H1 (cell line): ENCODE measurements around the gene FHL5. TPM values are rescaled to one million over a fixed set of nuclear protein-coding genes. Genes with fewer than 3 reads are reported as not detected.
"Not testable (repeated sequence)": the region's sequence is repeated elsewhere in the genome, so short reads cannot be mapped to it uniquely, and the experiment has no call there.

Experiments
- CTCF ChIA-PET: fragments of 300-600 bp; sonication (Branson Sonifier 250); formaldehyde crosslinking; loops from one replicate; lab custom pipeline; 2021; ENCODE audit not compliant: partially characterized antibody; lab: Charles Lee
- POLR2A ChIA-PET: fragments of 300-600 bp; sonication (Branson Sonifier 250); formaldehyde crosslinking; loops from one replicate; lab custom pipeline; 2021; ENCODE audit warnings: inconsistent platforms; ENCODE audit not compliant: partially characterized antibody; lab: Charles Lee
- DNase-seq, 2 experiments: peaks; one replicate each; pipeline versions ENCODE4 v3.0.0 to v3.0.0-alpha.2; 2010 to 2022; ENCODE audit warnings: low spot score in 2 of 2, low read depth in 1 of 2, mixed read lengths in 1 of 2
- FAIRE-seq: peaks from 2 replicates; lab custom pipeline; 2011; peaks lifted over from hg19 to GRCh38; lab: Jason Lieb, UNC
- H2AFZ ChIP-seq: 2 replicates; pipeline ENCODE4 v1.8.1; 2012; ENCODE audit warnings: low read length, inconsistent platforms
- H2AK5ac ChIP-seq: 2 replicates; pipeline ENCODE4 v1.6.1; 2013; ENCODE audit warnings: low read depth, low read length
- H2BK120ac ChIP-seq: replicated peaks from 2 replicates; pipeline ENCODE3; 2013; ENCODE audit warnings: low read depth, low read length, inconsistent platforms
- H2BK12ac ChIP-seq: 2 replicates; pipeline ENCODE4 v1.6.1; 2013; ENCODE audit warnings: low read depth, low read length
- H2BK15ac ChIP-seq: 2 replicates; pipeline ENCODE4 v1.6.1; 2013; ENCODE audit warnings: low read length
- H2BK20ac ChIP-seq: 2 replicates; pipeline ENCODE4 v1.6.1; 2013; ENCODE audit warnings: low read length
- H2BK5ac ChIP-seq: 2 replicates; pipeline ENCODE4 v1.6.1; 2013; ENCODE audit warnings: low read depth, low read length
- H3K14ac ChIP-seq: 2 replicates; pipeline ENCODE4 v1.6.1; 2013; ENCODE audit warnings: inconsistent platforms; ENCODE audit not compliant: insufficient read length
- H3K18ac ChIP-seq: 2 replicates; pipeline ENCODE4 v1.6.1; 2013; ENCODE audit warnings: low read length; ENCODE audit errors: extremely low read depth
- H3K23ac ChIP-seq: 2 replicates; pipeline ENCODE4 v1.6.1; 2013; ENCODE audit warnings: inconsistent platforms; ENCODE audit not compliant: insufficient read length
- H3K23me2 ChIP-seq: 2 replicates; pipeline ENCODE4 v1.6.1; 2013; ENCODE audit warnings: low read depth, low read length
- H3K27ac ChIP-seq: 2 replicates; pipeline ENCODE4 v1.6.1; 2011; ENCODE audit warnings: low read depth, low read length, inconsistent platforms
- H3K27me3 ChIP-seq, 4 experiments: replicated peaks in 1 of 4; 1 replicate in 1 of 4; 2 replicates in 3 of 4; pipeline versions ENCODE4 v1.6.1 to v1.8.1; 2011 to 2013; ENCODE audit warnings: low read length in 3 of 4, mild to moderate bottlenecking in 3 of 4, inconsistent platforms in 2 of 4, mixed read lengths in 2 of 4, moderate library complexity in 1 of 4; ENCODE audit not compliant: control insufficient read depth in 3 of 4, insufficient read depth in 3 of 4; ENCODE audit errors: extremely low read depth in 1 of 4
- H3K36me3 ChIP-seq, 4 experiments: 2 replicates each; pipeline versions ENCODE4 v1.6.1 to v1.8.1; 2011 to 2013; ENCODE audit warnings: mild to moderate bottlenecking in 4 of 4, low read length in 3 of 4, moderate library complexity in 2 of 4, control low read depth in 1 of 4, inconsistent platforms in 1 of 4; ENCODE audit not compliant: insufficient read depth in 4 of 4, control insufficient read depth in 2 of 4
- H3K4ac ChIP-seq: replicated peaks from 2 replicates; pipeline ENCODE3; 2013; ENCODE audit warnings: low read length, low read depth, mixed read lengths, inconsistent platforms; ENCODE audit not compliant: insufficient read length
- H3K4me1 ChIP-seq, 4 experiments: replicated peaks in 1 of 4; 1 replicate in 1 of 4; 2 replicates in 3 of 4; pipeline versions ENCODE4 v1.6.1 to v1.8.1; 2011 to 2013; ENCODE audit warnings: low read length in 3 of 4, inconsistent platforms in 2 of 4, mixed read lengths in 1 of 4; ENCODE audit not compliant: insufficient read depth in 4 of 4, control insufficient read depth in 3 of 4
- H3K4me2 ChIP-seq, 2 experiments: 2 replicates each; pipeline versions ENCODE4 v1.6.1 to v1.8.1; 2011 to 2013; ENCODE audit warnings: low read depth in 2 of 2, low read length in 2 of 2, control low read depth in 1 of 2, inconsistent platforms in 1 of 2, mild to moderate bottlenecking in 1 of 2; ENCODE audit not compliant: insufficient read depth in 1 of 2
- H3K4me3 ChIP-seq, 4 experiments: fragments of 200-600, 300-600 bp in 1 of 4; sonication (generic), shearing (Covaris generic), sonication (Bioruptor Twin) in 1 of 4; 2 replicates each; pipeline versions ENCODE4 v1.5.1 to v1.8.1; 2011 to 2016; ENCODE audit warnings: low read length in 4 of 4, low read depth in 3 of 4, control low read depth in 2 of 4, inconsistent platforms in 2 of 4, mild to moderate bottlenecking in 2 of 4, mixed read lengths in 1 of 4, moderate library complexity in 1 of 4; ENCODE audit not compliant: insufficient read depth in 2 of 4; ENCODE audit errors: extremely low read depth in 1 of 4
- H3K56ac ChIP-seq: replicated peaks from 2 replicates; pipeline ENCODE3; 2013; ENCODE audit warnings: low read depth, mild to moderate bottlenecking, mixed read lengths, low read length, inconsistent platforms; ENCODE audit not compliant: insufficient read length
- H3K79me1 ChIP-seq: 2 replicates; pipeline ENCODE4 v1.6.1; 2013; ENCODE audit warnings: low read depth, low read length, control low read depth
- H3K79me2 ChIP-seq, 2 experiments: 2 replicates each; pipeline versions ENCODE4 v1.6.1 to v1.8.1; 2012 to 2013; ENCODE audit warnings: low read length in 2 of 2, mild to moderate bottlenecking in 2 of 2, inconsistent platforms in 1 of 2; ENCODE audit not compliant: insufficient read depth in 2 of 2, control insufficient read depth in 1 of 2
- H3K9ac ChIP-seq, 4 experiments: replicated peaks in 1 of 4; 1 replicate in 1 of 4; 2 replicates in 3 of 4; pipeline versions ENCODE4 v1.6.1 to v1.8.1; 2011 to 2013; ENCODE audit warnings: low read depth in 3 of 4, low read length in 3 of 4, control low read depth in 2 of 4, mild to moderate bottlenecking in 2 of 4, moderate library complexity in 2 of 4, inconsistent platforms in 1 of 4; ENCODE audit errors: extremely low read depth in 1 of 4
- H3K9me3 ChIP-seq, 2 experiments: 2 replicates each; pipeline versions ENCODE4 v1.6.1 to v1.8.1; 2012 to 2013; ENCODE audit warnings: mild to moderate bottlenecking in 2 of 2, moderate library complexity in 2 of 2, control low read depth in 1 of 2, inconsistent platforms in 1 of 2, low read depth in 1 of 2, low read length in 1 of 2, mixed read lengths in 1 of 2; ENCODE audit not compliant: insufficient read depth in 2 of 2
- H4K20me1 ChIP-seq, 2 experiments: replicated peaks in 1 of 2; 2 replicates each; pipeline versions ENCODE3 to v1.8.1; 2011 to 2013; ENCODE audit warnings: inconsistent platforms in 2 of 2, low read length in 2 of 2, mild to moderate bottlenecking in 1 of 2; ENCODE audit not compliant: insufficient read depth in 2 of 2, control insufficient read depth in 1 of 2
- H4K5ac ChIP-seq: 2 replicates; pipeline ENCODE4 v1.6.1; 2013; ENCODE audit warnings: low read length, low read depth, mixed read lengths, inconsistent platforms; ENCODE audit not compliant: insufficient read length
- H4K8ac ChIP-seq: 2 replicates; pipeline ENCODE4 v1.8.0; 2013; ENCODE audit warnings: mild to moderate bottlenecking, moderate library complexity, low read length, inconsistent platforms; ENCODE audit not compliant: insufficient read depth; ENCODE audit errors: extremely low read depth
- H4K91ac ChIP-seq: replicated peaks from 2 replicates; pipeline ENCODE3; 2013; ENCODE audit warnings: low read length, mixed read lengths, inconsistent platforms; ENCODE audit not compliant: insufficient read length
- WGBS, 2 experiments: shearing (Covaris generic) in 1 of 2; methylation state at CpG; one replicate each; pipeline versions ENCODE4 v1.1.6 to v1.1.7; 2013 to 2015; ENCODE audit warnings: low lambda C conversion rate in 2 of 2, mixed read lengths in 2 of 2, inconsistent platforms in 1 of 2, low coverage in 1 of 2, missing lambda C conversion rate in 1 of 2; ENCODE audit not compliant: insufficient replicate concordance in 2 of 2, insufficient coverage in 1 of 2, insufficient read length in 1 of 2; ENCODE audit errors: extremely low coverage in 1 of 2, missing lambda C conversion rate in 1 of 2; 5-methylcytosine and 5-hydroxymethylcytosine counted together
- polyA plus RNA-seq, 7 experiments: library from polyadenylated mRNA; depleted of rRNA in 3 of 7; stranded (reverse) in 5 of 7; unstranded in 2 of 7; fragments of >200 nt in 5 of 7; fragments of 200-250 nt in 2 of 7; gene quantifications; 1 replicate in 5 of 7; 2 replicates in 1 of 7; 4 replicates in 1 of 7; pipeline versions ENCODE4 v1.2.1 to v1.2.3, GENCODE V29; 2011 to 2013; ENCODE audit warnings: missing spikeins in 2 of 7, mixed read lengths in 2 of 7
- total RNA-seq: library from RNA; stranded (reverse); fragmentation: NEBNext Ultra II Directional; extraction: Animal tissue kit (Norgen Biotek cat#: 25700); gene quantifications from 2 replicates; pipeline ENCODE4 v1.2.1, GENCODE V29; 2021

The FHL5 gene
- total and polyA plus RNA-seq, 2 of the 8 experiments (the other 6 are each of a cell fraction or from before 2014, with no cell fraction given): not detected

GRCh38 chr6:96559740-96560139 lies 3.2 kb upstream of the FHL5 start:
- H3K4ac ChIP-seq, H3K4me1 ChIP-seq, H3K4me3 ChIP-seq, H3K4me2 ChIP-seq, H4K8ac ChIP-seq, H4K20me1 ChIP-seq, H3K18ac ChIP-seq, H3K79me2 ChIP-seq, POLR2A ChIA-PET, H3K23me2 ChIP-seq, H3K56ac ChIP-seq, H3K9me3 ChIP-seq, H3K79me1 ChIP-seq, H2BK120ac ChIP-seq, H2BK20ac ChIP-seq, H2BK12ac ChIP-seq, CTCF ChIA-PET, H3K27me3 ChIP-seq, H2BK5ac ChIP-seq, DNase-seq, FAIRE-seq, H3K14ac ChIP-seq, H4K5ac ChIP-seq, H3K23ac ChIP-seq, H2BK15ac ChIP-seq, H2AK5ac ChIP-seq, H4K91ac ChIP-seq, H3K9ac ChIP-seq, H2AFZ ChIP-seq, H3K36me3 ChIP-seq, H3K27ac ChIP-seq: not testable (repeated sequence)
- WGBS, 2 experiments: 93% methylated on average over 2 of the region's 2 CpGs; no CpG with 5 or more reads in 1 of the 2 experiments
